ENCODE measurements around the gene KRT85. TPM values are rescaled to one million over a fixed set of nuclear protein-coding genes. Genes with fewer than 3 reads are reported as not detected.
A peak's percentile ranks its signal among the peaks of the same experiment; 100 is the strongest.

KRT85 gene
- total and polyA plus RNA-seq, 2 of the 13 experiments (the other 11 are each of a cell fraction or from before 2014, with no cell fraction given): not detected

DNA sequence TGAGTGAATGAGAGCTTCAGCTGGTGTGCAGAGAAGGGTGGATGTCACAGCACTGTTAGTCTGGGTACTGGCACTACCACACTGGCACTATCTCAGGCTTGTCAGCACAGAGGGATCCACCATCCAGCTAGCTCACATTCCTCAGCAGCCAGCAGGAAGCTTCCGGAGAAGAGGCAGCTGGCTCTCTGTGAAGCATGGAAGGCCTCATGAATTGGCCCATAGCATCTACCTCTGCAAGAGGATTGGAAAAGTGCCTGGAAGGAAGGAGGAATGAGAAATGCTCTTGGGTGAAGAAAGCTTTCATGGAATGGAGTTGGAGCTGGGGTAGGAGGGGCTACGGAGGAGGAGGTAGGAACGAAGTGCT is 56.0 kb downstream of the KRT85 start (continued):
- TF ChIP-seq, protein P1, sequence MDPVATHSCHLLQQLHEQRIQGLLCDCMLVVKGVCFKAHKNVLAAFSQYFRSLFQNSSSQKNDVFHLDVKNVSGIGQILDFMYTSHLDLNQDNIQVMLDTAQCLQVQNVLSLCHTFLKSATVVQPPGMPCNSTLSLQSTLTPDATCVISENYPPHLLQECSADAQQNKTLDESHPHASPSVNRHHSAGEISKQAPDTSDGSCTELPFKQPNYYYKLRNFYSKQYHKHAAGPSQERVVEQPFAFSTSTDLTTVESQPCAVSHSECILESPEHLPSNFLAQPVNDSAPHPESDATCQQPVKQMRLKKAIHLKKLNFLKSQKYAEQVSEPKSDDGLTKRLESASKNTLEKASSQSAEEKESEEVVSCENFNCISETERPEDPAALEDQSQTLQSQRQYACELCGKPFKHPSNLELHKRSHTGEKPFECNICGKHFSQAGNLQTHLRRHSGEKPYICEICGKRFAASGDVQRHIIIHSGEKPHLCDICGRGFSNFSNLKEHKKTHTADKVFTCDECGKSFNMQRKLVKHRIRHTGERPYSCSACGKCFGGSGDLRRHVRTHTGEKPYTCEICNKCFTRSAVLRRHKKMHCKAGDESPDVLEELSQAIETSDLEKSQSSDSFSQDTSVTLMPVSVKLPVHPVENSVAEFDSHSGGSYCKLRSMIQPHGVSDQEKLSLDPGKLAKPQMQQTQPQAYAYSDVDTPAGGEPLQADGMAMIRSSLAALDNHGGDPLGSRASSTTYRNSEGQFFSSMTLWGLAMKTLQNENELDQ (CRISPR knock-in tag; IDR thresholded peaks at IDR 0.05; ENCODE audit: borderline replicate concordance): no peak
- TF ChIP-seq SRSF4 (IDR thresholded peaks at IDR 0.05; ENCODE audit: low read depth, low read length, poor library complexity, severe bottlenecking) (no peak), CBX2 (IDR thresholded peaks at IDR 0.05; ENCODE audit: low read depth, low read length) (no peak), CBX2 (CRISPR knock-in tag; IDR thresholded peaks at IDR 0.05; ENCODE audit: low read depth) (no peak)
- TF ChIP-seq, protein P2, sequence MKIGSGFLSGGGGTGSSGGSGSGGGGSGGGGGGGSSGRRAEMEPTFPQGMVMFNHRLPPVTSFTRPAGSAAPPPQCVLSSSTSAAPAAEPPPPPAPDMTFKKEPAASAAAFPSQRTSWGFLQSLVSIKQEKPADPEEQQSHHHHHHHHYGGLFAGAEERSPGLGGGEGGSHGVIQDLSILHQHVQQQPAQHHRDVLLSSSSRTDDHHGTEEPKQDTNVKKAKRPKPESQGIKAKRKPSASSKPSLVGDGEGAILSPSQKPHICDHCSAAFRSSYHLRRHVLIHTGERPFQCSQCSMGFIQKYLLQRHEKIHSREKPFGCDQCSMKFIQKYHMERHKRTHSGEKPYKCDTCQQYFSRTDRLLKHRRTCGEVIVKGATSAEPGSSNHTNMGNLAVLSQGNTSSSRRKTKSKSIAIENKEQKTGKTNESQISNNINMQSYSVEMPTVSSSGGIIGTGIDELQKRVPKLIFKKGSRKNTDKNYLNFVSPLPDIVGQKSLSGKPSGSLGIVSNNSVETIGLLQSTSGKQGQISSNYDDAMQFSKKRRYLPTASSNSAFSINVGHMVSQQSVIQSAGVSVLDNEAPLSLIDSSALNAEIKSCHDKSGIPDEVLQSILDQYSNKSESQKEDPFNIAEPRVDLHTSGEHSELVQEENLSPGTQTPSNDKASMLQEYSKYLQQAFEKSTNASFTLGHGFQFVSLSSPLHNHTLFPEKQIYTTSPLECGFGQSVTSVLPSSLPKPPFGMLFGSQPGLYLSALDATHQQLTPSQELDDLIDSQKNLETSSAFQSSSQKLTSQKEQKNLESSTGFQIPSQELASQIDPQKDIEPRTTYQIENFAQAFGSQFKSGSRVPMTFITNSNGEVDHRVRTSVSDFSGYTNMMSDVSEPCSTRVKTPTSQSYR (CRISPR knock-in tag; IDR thresholded peaks at IDR 0.05; ENCODE audit: borderline replicate concordance): no peak

DNA sequence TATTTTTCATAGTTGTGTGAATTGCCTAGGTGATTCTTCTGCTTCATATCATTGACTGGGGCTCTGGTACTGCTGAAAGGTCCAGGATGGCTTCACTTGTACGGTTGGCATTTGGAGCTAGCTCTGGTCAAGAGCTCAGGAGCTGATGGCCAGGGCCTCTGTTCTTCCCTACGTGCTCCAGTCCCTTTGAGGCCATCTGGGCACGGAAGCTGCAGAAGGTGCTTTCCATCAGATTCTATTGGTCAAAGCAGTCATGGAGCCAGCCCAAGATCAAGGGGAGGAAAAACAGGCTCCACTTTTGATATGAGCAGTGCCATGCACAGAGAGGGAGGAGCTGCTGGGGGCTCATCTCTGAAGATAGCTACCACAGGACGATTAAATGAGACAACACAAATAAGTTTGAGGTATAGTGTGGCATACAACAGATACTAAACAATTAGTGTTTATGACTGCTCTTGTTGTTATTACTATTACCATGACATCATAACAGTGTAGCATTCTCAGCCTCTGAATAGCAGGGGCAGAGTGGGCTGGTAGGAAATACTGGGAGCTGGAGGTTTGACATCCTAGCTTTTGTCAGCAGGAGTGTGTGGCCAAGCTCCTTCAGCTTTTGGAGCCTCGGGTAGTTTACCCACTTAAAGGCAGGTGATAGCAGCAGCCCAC is 56.5 kb downstream of the KRT85 start:
- Histone ChIP-seq H3K79me2 (ENCODE audit: insufficient read depth, low read length) (no peaks in the 10 kb centered on the region), H3K9me3 (ENCODE audit: low read length) (no peaks in the 10 kb centered on the region), H3K4me2 (ENCODE audit: low read depth, low read length) (no peak overlapping the region), H4K20me1 (ENCODE audit: insufficient read depth, low read length) (no peaks in the 10 kb centered on the region), H3K36me3 (replicated peaks in 1 of 2; ENCODE audit: control insufficient read depth in 1 of 2, insufficient read depth in 2 of 2, low read length in 2 of 2) (no peaks in the 10 kb centered on the region), H3K9ac (ENCODE audit: insufficient read depth, low read depth, low read length) (no peak overlapping the region), H3K4me1 (ENCODE audit: insufficient read depth, low read length) (peaks cover 21% of the 10 kb centered on the region), H3K27ac (ENCODE audit: extremely low read length, insufficient read depth, low read length) (no peak overlapping the region), H2AFZ (ENCODE audit: low read length) (no peak overlapping the region), H3K4me3 (replicated peaks in 1 of 3; ENCODE audit: insufficient read depth in 1 of 3, low read depth in 2 of 3, low read length in 3 of 3) (no peak overlapping the region), H3K27me3 (ENCODE audit: control insufficient read depth in 1 of 2, insufficient read depth in 2 of 2, low read length in 2 of 2) (peaks cover 3 to 53% of the 10 kb centered on the region in 2 experiments; a peak in 3 of 5 replicates)
- BruUV-seq (replicated peaks): no TSS peak
- ATAC-seq (no peak), FAIRE-seq (no peak), DNase-seq (ENCODE audit: low spot score) (no peak)
- ChIA-PET CTCF (ENCODE audit: low intra/inter-chr PET ratio, low total read pairs) (no interaction called here), POLR2A (no interaction called here)
- 7% methylated on average over 5 of the region's 5 CpGs for WGBS (ENCODE audit: low lambda C conversion rate)
- TF ChIP-seq IRX3 (CRISPR knock-in tag; IDR thresholded peaks at IDR 0.05; ENCODE audit: borderline replicate concordance, low read depth): no peak
- TF ChIP-seq SMARCC2 (IDR thresholded peaks at IDR 0.05): no peak
- 0 out of 2 replicates have a peak, but pooled peaks have one; percentile 9 for TF ChIP-seq ATF7 (IDR thresholded peaks at IDR 0.05)
- no peak for TF ChIP-seq ATF7 (CRISPR knock-in tag; IDR thresholded peaks at IDR 0.05)
- TF ChIP-seq AHR (CRISPR knock-in tag; IDR thresholded peaks at IDR 0.05): no peak
- TF ChIP-seq, protein P1 (CRISPR knock-in tag; IDR thresholded peaks at IDR 0.05; ENCODE audit: borderline replicate concordance): no peak
- no peak for TF ChIP-seq ZNF367 (CRISPR knock-in tag; IDR thresholded peaks at IDR 0.05; ENCODE audit: borderline replicate concordance)
- in situ Hi-C loops (cut with HindIII; ENCODE audit: extremely low pct_ligation_motif_present, low pct_unique_long_range_greater_than_20kb): no loop called here
- intact Hi-C loops (cut with micrococcal nuclease; ENCODE audit: unreplicated experiment): no loop called here
